Measurements from ENCODE around the gene SLAMF9. TPM values are rescaled to one million over a fixed set of nuclear protein-coding genes. Genes with fewer than 3 reads are reported as not detected.

Gene SLAMF9
- total RNA-seq, 4 donors from 2014 or later = not detected

GRCh38 chr1:159983681-159984080 is 29.6 kb upstream of the SLAMF9 start:
- Histone ChIP-seq H3K27ac (no peak overlapping the region), H3K36me3 (no peaks in the 10 kb centered on the region), H3K27me3 (no peaks in the 10 kb centered on the region), H3K4me3 (replicated peaks in 1 of 3) (no peak overlapping the region), H3K4me1 (no peaks in the 10 kb centered on the region), H3K9me3 (no peaks in the 10 kb centered on the region)
- intact Hi-C loops (cut with DNase I) = no loop called here
- TF ChIP-seq CTCF (IDR thresholded peaks at IDR 0.05) = no peak
- no peak for TF ChIP-seq POLR2A (IDR thresholded peaks at IDR 0.05)
- 54 to 61% methylated on average over 5 of the region's 5 CpGs for WGBS, 2 donors
- DNase-seq = no peak

GRCh38 chr1:159982280-159982679 is 28.2 kb upstream of the SLAMF9 start:
- no peaks in the 10 kb centered on the region for H3K27me3 ChIP-seq
- no peaks in the 10 kb centered on the region for H3K36me3 ChIP-seq
- no peaks in the 10 kb centered on the region for H3K4me1 ChIP-seq
- 85 to 88% methylated on average over 5 of the region's 6 CpGs for WGBS, 2 donors
- intact Hi-C loops (cut with DNase I) = no loop called here
- TF ChIP-seq CTCF (IDR thresholded peaks at IDR 0.05) (no peak), POLR2A (IDR thresholded peaks at IDR 0.05) (no peak)
- no peak for DNase-seq
- H3K27ac ChIP-seq = no peak overlapping the region
- H3K9me3 ChIP-seq = no peaks in the 10 kb centered on the region
- no peak overlapping the region for H3K4me3 ChIP-seq (replicated peaks in 1 of 3)

- no peak for DNase-seq
These were observed 27.5 kb upstream of the SLAMF9 start for GRCh38 chr1:159981351-159982055.

GRCh38 chr1:159980786-159981185 is 26.7 kb upstream of the SLAMF9 start:
- no peaks in the 10 kb centered on the region for H3K4me1 ChIP-seq
- TF ChIP-seq POLR2A (IDR thresholded peaks at IDR 0.05) (no peak), CTCF (IDR thresholded peaks at IDR 0.05) (no peak)
- H3K27me3 ChIP-seq = no peaks in the 10 kb centered on the region
- intact Hi-C loops (cut with DNase I) = no loop called here
- H3K9me3 ChIP-seq = no peaks in the 10 kb centered on the region
- H3K36me3 ChIP-seq = no peaks in the 10 kb centered on the region
- no peak for DNase-seq
- 92 to 97% methylated on average over 7 of the region's 7 CpGs for WGBS, 2 donors
- H3K27ac ChIP-seq = no peak overlapping the region
- no peak overlapping the region for H3K4me3 ChIP-seq (replicated peaks in 1 of 3)

More at GRCh38 chr1:159981351-159982055, 27.5 kb upstream of the SLAMF9 start:
- Histone ChIP-seq H3K27me3 (no peaks in the 10 kb centered on the region), H3K9me3 (no peaks in the 10 kb centered on the region), H3K27ac (no peak overlapping the region), H3K36me3 (no peaks in the 10 kb centered on the region), H3K4me1 (no peaks in the 10 kb centered on the region), H3K4me3 (replicated peaks in 1 of 3) (no peak overlapping the region)
- WGBS, 2 donors = 97 to 100% methylated on average over 6 of the region's 6 CpGs
- no peak for TF ChIP-seq POLR2A (IDR thresholded peaks at IDR 0.05)
- no peak for TF ChIP-seq CTCF (IDR thresholded peaks at IDR 0.05)
- intact Hi-C loops (cut with DNase I) = no loop called here

GRCh38 chr1:159980076-159980475 is 26.0 kb upstream of the SLAMF9 start:
- intact Hi-C loops (cut with DNase I) = no loop called here
- H3K27me3 ChIP-seq = no peaks in the 10 kb centered on the region
- H3K27ac ChIP-seq = no peak overlapping the region
- WGBS, 2 donors = 60 to 79% methylated on average over 6 of the region's 6 CpGs
- no peak for DNase-seq
- TF ChIP-seq POLR2A (IDR thresholded peaks at IDR 0.05) (no peak), CTCF (IDR thresholded peaks at IDR 0.05) (no peak)
- no peaks in the 10 kb centered on the region for H3K4me1 ChIP-seq
- no peak overlapping the region for H3K4me3 ChIP-seq (replicated peaks in 1 of 3)
- no peaks in the 10 kb centered on the region for H3K36me3 ChIP-seq
- H3K9me3 ChIP-seq = no peaks in the 10 kb centered on the region

Measured in thyroid gland (tissue), 4 donors.